GM18873 (cell line): ENCODE data around the gene GATA5.

Source experiments
- ATAC-seq: cut with Tn5 transposase; IDR thresholded peaks from one replicate; pipeline ENCODE4 v1.9.1; 2021; ENCODE audit warnings: mild to moderate bottlenecking, moderate library complexity, moderate number of reproducible peaks; ENCODE audit not compliant: unreplicated experiment, low FRiP score

Gene GATA5

DNA sequence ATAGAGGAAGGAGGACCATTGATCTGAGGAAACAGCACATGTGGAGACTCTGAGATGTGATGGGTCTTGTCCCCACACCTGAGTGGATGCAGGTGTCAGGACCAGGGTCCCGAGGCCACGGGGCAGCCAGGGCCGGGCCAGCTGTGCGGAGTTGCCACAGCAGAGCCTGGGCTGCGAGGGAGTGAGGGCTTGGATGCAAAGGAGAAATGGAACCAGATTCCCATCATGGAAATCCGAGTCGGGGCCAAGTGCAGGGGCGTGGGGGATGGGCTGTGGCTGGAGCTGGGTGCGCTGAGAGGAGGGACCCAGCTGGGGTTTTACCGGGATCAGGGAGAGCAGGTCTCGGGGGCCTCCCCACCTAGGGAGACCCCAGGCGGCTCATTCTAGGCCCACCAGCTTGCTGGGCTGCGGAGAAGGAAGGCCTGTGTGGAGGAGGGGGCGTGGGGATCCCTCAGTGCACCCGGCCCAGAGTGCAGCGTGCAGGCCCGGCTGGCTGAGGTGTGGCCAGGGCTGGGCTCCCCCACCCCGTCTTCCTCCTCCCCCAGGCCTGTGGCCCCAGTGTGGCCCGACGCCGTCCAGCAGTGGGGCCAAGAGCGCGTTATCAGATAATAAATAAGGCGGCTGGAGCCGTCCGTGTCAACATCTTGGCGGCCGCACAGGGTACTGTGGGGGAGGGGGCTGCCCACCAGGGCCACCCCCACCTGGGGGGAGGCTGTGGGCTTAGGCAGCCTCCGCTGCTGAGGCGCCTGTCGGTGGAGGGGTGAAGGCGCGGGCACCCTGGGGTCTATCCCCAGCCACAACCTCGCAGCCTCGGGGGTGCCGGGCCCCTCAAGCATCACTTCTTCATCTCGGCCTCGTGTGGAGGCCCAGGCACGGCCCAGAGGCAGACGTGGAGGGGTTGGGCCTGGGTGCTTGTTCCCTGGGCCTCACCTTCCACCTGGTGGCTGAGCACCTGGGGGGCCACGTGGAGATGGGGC lies 17.2 kb downstream of the GATA5 start:
- no peak for ATAC-seq

DNA sequence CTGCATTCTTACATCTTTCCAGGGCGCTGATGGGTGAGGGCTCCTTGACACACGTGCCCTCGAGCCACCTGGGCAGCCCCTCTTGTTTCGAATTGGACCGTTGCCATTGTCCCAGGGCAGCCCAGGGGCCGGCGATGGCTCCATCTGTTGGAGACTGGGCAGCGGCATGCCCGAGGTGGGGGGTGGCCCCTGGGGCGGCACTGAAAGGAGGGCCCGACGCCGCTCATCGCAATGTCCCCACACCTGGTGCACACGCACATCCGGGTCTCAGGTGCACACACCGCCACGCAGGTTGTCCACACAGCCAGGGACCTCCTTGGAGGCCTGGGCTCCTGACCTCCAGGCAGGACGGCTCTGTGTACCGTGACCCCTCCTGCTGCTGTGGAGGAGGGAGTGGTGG lies 18.0 kb downstream of the GATA5 start:
- no peak for ATAC-seq

DNA sequence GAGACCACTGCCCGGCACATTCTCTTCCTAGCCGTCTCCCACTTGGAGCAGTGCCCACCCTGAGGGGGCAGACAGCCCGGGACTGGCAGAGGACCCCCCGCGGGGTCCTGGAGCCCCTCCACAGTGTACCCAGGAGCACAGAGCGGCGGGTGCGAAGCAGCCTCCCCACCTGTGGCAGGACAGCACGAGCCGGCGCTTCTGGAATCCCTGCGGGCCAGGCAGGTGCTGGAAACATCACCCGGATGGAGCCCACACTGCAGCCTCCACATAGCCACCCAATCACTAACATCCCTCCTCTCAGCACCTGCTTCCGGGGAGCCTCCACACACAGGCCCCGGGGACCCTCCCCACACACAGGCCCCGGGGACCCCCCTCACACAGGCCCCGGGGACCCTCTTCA lies 18.7 kb downstream of the GATA5 start:
- ATAC-seq: no peak

DNA sequence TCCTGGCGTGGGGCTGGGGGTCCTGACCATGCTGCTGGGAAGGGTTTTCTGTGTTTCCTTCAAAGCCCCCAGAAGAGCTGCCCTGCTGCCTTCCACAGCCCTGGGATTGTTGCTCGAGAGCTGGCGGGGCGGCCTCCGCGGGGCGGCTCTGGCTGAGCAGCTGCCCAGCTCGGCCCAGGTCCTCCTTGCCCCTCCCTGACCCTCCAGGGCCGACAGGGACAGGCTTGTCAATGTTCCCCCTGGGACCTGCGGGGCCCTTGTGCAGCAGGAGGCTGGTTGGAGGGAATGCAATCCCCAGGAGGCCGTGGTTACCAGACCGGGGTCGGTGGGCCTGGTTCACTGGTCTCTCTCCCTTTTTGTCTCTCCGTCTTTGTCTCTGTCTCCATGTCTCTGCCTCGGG lies 19.9 kb downstream of the GATA5 start:
- ATAC-seq: no peak

DNA sequence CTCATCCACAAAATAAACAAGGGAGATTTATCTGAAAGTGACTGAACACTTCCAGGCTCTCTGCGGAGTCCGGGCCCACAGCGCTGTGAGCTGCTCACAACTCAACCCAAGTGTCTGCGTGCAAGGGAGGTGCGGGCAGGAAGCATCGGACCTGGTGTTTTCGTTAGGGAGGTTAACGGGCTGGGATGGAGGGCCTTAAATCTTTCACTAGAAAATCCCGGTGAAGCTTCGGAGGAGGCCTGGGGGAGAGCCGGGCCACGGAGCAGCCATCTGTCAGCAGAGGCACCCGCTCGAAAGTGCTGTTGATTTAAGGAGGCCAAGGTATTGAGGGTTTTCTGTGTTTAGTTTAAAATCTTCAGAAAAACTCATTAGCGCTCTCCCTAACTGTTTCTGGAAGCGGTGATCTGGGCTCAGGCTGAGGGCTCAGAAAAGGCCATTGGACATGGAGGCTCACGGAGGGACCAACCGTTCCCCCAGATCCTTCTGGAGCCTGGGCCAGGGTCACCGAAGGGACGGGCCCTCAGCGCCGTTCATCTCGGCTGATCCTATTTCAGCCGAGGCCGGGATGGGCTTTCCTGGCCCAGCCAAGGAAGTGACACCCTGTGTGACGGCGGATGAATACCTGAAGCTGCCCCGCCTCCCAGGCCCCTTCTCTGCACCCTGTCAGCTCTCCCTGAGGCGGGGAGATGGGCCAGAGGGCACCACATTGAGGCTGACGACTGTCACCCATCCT lies 20.7 kb downstream of the GATA5 start:
- ATAC-seq: no peak

DNA sequence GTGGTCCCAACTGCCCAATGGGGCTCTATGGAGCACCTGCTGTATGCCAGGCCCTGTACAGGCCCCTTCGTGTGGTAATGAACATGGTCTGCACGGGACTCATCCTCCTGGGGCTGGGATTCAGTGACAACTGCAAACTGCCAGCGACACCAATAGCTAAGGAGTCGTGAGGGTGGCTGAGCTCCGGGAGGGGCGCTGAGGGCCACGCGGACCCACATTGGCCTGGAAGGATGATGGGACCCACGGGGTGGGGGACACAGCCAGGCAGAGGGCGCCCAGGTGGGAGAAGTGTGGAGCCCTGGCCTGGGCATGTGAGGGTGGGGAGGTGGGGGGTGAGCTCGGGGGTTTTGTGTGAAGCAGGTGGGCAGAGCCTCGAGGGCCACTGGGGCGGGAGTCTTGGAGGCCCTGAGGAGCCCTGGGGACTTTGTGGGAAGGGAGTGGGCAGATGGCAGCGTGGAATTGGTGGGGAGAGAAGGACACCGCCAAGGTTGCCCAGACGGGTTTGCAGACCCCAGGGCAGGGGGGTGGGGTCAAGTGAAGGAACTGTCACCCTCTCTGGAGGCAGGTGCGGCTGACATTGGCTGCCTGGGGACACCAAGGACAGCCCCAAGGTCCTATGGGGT lies 22.5 kb downstream of the GATA5 start:
- ATAC-seq: no peak

DNA sequence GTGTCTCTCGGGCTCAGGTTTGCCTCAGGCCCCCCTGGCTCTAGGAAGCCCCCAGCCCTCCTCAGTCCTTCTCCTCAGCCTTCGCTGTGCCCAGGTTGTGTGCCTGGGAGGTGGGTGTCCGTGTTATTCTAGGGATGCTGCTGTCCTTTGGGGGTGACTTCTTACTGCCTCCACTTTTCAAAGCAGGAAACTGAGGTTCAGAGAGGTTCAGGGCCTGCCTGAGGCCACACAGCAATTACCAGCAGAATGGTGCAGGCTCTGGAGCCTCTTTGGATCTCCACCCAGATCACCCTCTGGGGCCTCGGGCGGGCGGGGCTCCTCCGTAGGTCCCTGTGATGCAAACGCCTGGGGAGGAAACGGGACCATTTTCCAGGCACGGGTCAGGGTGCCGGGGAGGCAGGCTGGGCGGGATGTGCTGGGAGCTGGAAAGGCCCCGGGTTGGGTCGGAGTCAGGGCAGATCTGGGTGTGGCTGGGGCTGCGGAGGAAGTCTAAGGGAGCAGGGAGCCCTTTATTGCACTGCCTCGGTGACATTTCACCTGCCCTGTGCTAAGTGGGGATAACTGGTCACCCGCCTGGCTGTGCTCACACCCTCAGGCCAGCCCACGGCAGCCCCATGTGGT lies 23.2 kb downstream of the GATA5 start:
- ATAC-seq: no peak

DNA sequence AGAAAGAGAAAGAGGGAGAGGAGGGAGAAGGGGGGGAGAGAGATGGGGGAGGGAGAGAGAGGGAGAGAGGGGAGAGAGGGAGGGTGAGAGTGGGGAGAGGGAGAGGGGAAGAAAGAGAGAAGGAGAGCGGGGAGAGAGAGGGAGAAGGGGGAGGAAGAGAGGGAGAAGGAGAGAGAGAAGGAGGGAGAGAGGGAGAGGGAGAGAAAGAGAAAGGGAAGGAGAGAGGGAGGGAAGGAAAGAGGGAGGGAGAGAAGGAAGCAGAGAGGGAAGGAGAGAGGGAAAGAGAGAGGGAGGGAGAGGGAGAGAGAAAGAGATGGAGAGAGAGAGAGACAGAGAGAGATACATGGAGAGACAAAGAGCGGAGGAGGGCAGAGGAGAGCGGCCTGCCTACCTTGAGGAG lies 23.8 kb downstream of the GATA5 start:
- no peak for ATAC-seq

DNA sequence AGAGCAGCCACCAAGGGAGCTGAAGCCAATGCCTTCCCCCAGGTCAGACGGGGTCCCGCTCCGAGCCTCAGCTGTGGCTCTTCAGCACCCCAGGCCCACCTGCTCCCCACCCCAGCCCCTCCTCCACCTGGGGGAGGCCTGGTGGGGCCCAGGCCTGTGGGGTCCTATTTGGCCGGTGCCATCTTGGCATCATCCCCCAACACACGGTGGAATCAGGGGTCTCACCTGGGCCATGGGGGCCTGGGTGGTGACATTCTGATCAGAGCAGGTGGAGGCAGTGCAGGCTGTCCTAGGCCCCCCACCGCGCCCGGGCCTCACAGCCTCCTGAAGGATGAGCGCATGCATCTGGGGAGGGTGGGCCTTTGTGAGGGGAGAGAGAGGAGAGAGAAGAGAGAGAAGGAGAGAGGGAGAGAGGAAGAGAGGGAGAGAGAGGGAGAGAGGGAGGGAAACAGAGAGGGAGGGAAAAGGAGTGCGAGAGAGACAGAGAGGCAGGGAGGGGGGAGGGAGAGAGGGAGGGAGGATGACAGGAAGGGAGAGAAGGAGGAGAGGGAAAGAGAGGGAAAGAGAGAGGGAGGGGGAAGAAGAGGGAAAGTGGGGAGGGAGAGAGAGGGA lies 24.5 kb downstream of the GATA5 start:
- ATAC-seq: no peak

DNA sequence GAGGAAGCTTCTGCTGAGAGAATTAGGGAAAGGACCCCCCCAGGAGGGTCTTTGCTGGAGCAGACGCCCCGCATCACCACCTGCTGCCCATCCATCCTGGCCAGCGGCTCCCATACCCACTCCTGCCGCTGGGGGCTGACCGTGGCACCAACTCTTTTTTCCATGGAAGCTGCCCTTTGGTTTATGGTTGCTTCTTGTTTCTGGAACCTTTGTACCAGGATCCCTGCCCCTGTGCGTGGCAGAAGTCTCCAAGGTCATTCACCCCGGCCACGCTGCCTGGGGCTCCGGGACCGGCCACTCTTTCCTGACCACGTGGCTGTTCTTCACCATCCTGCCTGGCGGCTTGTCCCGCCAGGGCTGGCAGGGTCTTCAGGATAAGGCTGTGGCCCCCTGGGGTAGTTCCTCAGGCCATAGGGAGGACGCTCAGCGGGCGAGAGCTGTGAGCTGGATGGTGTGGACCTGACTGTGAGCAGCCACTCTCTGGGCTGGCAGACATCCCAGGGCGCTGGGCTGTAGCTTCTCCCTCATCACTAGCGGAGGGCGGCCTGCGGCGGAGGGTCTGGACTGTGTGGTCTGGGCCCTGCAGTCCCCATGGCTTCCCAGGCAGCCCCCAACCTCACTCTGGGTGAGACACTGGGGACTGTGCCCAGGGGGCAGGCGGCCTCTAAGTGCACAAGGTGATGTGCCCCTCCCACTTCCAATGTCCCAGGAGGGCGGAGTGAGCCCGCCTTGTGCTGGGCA lies 25.7 kb downstream of the GATA5 start:
- no peak for ATAC-seq

DNA sequence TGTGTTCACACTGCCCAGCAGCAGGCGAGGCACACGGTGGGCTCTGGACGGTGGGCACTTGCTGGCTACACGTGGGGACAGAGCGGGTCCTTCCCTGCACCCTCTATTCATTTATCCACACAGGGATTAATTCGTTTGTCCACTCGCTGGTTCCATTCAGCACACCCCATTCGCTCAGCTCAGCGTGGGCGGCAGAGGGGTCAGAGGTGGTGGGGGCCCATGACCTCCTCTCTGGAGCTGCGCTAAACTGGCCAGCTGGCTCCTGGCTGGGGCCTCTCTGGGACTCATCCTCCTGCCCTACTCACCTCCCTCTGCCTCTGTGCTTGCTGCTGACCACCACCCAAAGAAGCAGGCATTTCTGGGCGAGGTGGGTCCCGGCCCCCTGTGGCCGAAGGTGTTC lies 27.0 kb downstream of the GATA5 start:
- no peak for ATAC-seq

DNA sequence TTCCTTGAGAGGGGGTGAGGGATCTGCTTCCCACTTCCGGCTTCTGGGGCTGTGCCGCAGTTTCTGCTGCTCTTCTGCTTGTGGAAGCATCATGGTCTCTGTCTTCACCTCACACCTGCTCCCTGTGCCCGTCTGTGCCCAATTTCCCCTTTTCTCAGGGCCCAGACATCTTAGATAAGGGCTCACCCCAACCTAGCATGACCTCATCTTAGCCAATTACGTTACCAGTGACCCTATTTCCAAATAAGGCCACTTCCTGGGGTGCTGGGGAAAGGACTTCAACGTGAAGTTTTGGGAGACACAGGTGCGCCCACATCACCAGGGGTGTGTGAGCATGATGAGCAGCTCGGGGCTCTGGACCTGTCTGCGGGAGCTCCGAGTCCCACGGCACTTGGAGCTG lies 27.8 kb downstream of the GATA5 start:
- no peak for ATAC-seq

DNA sequence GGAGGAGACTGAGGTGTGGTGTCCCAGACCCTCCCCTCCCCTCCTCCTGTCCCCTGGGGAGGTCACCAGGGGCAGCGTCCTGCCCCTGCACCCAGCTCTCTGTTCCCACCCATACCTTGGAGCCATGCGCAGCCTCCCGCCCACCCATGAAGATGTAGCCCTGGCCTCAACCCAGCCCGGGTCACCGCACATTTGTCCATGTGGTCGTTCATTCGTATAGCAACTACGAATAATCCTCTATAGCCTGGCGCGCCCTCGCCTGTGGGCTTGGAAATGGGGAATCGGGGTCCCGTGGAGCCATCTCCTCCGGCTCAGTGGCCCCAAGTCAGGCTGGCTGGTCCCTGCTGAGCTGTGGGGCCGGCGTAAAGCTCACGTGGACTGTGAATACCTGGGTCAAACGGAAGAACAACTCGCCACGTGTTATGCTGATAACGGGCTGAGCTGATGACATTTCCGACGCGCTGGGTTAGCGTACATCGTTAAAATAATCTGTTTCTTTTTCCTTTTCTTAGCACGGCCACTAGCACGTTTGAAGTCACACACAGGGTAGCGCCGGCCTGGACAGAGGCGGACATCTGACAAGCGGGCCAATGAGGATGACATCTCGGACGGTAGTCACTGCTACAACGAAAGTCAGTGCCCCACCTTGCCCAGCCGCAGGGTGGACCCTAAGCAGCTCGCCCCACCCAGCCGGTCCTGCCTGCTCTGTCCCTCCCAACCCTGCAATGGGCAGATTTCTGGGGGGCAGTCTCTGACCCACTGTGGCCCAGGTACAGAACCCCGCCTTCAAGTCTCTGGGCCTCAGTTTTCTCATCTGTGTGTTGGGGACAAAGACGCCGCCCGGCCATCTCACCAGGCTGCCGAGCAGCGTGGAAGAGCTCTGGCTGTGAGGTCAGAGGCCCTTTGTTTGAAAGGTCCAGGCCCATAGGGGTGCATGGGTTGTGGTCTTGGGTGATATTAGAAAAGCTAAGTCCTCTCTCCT lies 28.6 kb downstream of the GATA5 start:
- ATAC-seq: no peak

DNA sequence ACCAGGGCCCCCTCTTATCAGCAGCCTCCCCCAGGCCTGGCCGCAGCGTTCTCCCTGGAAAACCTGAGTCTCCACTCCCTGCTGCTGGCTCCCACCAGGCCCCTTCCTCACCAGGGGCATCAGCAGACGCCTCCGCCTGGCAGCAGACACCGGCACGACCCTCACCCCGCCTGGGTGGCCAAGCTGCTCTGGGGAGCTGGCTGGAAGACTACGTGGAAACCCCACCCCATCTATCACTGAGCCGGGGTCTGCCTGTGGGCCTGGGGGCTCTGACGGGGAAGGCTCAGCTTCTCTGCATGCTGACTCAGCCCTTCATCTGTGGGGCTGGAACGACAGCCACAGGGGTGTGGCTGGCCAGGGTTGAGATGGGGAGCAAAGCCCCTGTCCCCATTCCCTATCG lies 29.3 kb downstream of the GATA5 start:
- no peak for ATAC-seq

DNA sequence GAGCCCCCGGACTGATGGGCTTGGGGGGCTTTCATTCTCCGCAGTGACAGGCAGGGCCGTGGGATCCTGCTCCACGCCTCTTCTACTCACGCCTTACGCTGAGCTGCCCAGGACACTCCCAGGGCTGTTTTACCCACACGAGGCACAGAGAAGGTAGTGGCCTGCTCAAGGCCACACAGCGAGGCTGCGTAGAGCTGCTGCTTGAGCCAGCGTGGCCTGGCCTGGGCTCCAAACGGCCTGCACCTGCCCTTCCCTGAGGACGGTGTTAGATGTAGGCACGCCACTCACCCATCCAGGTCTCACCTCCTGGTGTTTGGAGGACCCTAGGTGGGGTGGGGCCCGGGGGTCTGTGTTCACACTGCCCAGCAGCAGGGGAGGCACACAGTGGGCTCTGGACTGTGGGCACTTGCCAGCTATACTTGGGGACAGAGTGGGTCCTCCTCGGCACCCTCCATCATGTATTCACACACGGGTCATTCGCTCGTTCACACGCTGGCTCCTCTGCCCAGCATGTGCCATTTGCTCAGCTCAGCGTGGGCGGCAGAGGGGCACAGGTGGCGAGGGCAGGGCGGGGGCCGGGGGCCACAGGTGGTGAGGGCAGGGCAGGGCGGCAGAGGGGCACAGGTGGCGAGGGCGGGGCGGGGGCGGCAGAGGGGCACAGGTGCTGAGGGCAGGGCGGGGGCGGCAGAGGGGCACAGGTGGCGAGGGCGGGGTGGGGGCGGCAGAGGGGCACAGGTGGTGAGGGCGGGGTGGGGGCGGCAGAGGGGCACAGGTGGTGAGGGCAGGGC lies 30.0 kb downstream of the GATA5 start:
- ATAC-seq: no peak

DNA sequence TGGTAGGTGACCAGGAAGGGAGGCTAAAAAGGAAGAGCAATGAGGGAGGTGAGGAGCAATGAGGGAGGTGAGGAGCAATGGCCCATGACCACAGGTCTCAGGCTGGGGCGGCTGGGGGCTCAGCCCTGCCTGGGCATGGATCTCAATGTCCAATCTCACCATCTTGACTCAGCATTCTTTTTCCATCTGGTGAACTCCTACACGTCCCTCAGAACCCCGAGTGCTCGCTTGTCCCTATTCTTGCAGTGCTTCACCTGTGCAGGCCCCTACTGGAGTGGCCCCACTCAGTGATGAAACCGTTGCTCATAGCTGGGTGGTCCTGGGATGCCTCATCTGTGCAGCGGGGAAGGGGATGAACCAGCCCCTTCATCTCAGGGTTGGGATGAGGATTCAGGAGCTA lies 31.5 kb downstream of the GATA5 start:
- no peak for ATAC-seq

DNA sequence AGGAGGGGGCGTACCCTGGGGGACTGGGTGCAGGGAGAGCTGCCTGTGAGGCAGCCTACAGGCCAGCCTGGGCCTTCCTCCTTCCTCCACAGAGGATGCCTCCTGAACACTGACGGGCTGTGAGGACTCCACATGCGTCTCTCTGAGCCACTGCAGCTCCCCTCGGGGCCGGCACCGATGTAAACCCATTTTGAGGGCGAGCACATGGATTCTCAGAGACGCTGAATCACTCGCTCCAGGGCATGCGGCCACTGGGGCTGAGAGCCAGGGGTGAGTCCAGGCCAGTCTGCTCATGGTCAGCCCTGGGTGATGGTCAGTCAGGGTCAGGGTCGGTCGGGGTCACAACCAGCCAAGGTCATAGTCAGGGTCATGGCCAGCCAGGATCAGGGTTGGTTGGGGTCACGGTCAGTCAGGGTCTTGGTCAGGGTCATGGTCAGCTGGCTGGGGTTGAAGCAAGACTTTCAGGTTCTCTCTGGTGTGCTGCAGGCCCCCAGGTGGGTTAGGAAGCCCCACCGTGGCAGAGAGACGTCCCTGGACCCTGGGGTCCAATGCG lies 33.7 kb downstream of the GATA5 start:
- no peak for ATAC-seq

DNA sequence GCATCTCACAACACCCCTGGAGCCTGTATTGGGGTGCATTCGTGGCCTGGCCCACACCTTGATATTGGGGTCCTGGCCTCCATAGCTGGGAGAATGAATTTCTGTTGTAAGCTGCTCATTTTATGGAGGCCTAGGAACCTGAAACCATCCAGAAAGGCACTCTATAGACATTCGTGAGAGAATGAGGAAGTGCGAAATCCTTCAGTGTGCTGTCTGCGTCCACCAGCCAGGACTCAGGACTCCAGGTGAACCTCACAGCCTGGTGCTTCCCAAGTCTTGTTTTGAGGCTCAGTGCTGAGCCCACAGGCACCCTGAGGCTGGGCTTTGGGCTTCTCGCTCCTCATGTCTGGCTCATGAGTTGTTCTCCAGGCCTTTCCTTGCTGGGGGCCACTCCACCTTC lies 36.6 kb downstream of the GATA5 start:
- ATAC-seq: no peak
